ENCODE data around the gene TAS1R3.

TAS1R3 gene

DNA sequence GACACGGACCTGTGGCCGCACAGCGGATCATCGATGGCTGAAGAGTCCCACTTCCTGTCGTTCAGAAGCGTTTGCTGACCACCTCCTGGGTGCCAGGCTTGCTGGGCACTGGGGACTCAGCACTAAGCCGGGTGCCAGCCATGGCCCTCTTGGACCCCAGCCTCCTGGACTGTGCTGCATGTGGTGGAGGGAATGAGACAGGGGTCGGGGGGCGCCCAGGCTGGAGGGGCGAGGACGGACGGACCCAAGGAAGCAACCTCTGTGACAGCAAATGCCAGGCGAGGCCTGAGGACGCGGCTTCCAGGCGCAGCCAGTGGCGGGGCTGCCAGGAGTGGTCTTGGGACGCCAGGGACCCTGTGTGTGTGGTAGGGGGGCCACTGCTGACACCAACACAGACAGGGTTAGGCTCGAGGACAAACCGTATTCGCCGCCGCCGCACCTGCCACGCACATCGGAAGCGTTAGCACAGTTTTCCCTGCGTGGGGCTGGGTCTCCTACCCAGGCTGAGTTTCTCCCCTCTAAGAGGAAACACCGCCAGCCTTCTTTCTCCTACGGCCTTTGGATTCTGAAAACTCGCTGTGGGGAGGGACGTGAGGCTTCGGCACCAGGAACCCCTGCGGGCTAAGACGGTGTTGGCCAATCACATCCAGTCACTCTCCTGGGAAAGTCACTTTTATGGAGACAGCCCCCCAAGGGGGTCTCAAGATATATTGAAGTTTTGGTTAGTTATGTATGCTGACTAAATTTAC lies 30.3 kb downstream of the TAS1R3 start:
- Histone ChIP-seq H3K36me3 (replicated peaks; ENCODE audit: insufficient read depth, low read length) (no peaks in the 10 kb centered on the region), H3K4me1 (ENCODE audit: low read length) (no peaks in the 10 kb centered on the region), H3K9me3 (replicated peaks; ENCODE audit: insufficient read depth, low read length) (no peaks in the 10 kb centered on the region), H2AFZ (ENCODE audit: low read length) (no peak overlapping the region), H3K79me2 (ENCODE audit: low read length) (no peaks in the 10 kb centered on the region), H3K4me2 (ENCODE audit: low read depth, low read length) (no peak overlapping the region), H3K9me2 (replicated peaks; ENCODE audit: insufficient read depth, low read length) (no peaks in the 10 kb centered on the region), H3K27ac (ENCODE audit: low read length) (no peak overlapping the region), H3F3A (ENCODE audit: insufficient read depth, low read length) (no peaks in the 10 kb centered on the region), H3K27me3 (replicated peaks; ENCODE audit: insufficient read depth, low read length) (peaks cover 46% of the 10 kb centered on the region), H3K4me3 (ENCODE audit: low read length) (no peak overlapping the region), H4K20me1 (ENCODE audit: insufficient read depth, low read length) (no peaks in the 10 kb centered on the region), H3K9ac (ENCODE audit: low read length) (no peak overlapping the region)
- no peak for TF ChIP-seq EZH2phosphoT487 (IDR thresholded peaks at IDR 0.05; ENCODE audit: low read length)
- no peak for TF ChIP-seq EZH2 (optimal IDR thresholded peaks at IDR 0.05; ENCODE audit: low read depth, low read length)
- TF ChIP-seq CTCF (IDR thresholded peaks at IDR 0.05; ENCODE audit: low read length), result no peak
- DNase-seq, result no peak

DNA sequence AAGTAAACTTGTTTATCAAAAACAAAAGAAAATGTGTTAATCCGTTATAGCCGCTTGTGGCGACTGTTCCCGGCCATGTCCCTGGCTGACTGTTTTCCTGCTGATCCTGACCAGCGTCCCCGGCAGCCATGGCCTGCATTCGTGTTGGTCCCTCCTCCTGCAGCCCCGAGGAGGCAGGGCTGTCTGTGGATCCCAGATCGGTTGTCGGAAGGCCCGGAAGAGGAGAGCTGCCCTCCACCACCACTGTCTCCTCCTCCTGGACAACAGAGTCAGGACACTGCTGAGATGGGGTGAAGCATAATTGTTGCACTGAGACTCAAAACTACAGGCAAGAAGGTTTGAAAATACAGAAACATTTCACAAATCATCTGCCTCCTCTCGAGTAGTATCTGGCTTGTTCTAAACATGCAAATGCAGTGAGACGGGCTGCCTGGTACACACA lies 30.9 kb downstream of the TAS1R3 start:
- no peaks in the 10 kb centered on the region for H3K9me2 ChIP-seq (replicated peaks; ENCODE audit: insufficient read depth, low read length)
- no peak overlapping the region for H3K9ac ChIP-seq (ENCODE audit: low read length)
- H3K4me3 ChIP-seq (ENCODE audit: low read length), result no peak overlapping the region
- no peak for DNase-seq
- no peaks in the 10 kb centered on the region for H3K36me3 ChIP-seq (replicated peaks; ENCODE audit: insufficient read depth, low read length)
- no peaks in the 10 kb centered on the region for H4K20me1 ChIP-seq (ENCODE audit: insufficient read depth, low read length)
- no peaks in the 10 kb centered on the region for H3K9me3 ChIP-seq (replicated peaks; ENCODE audit: insufficient read depth, low read length)
- H3K27ac ChIP-seq (ENCODE audit: low read length), result no peak overlapping the region
- no peaks in the 10 kb centered on the region for H3K79me2 ChIP-seq (ENCODE audit: low read length)
- H3K4me1 ChIP-seq (ENCODE audit: low read length), result no peaks in the 10 kb centered on the region
- TF ChIP-seq EZH2phosphoT487 (IDR thresholded peaks at IDR 0.05; ENCODE audit: low read length), result no peak
- no peak for TF ChIP-seq EZH2 (optimal IDR thresholded peaks at IDR 0.05; ENCODE audit: low read depth, low read length)
- H2AFZ ChIP-seq (ENCODE audit: low read length), result no peak overlapping the region
- H3K4me2 ChIP-seq (ENCODE audit: low read depth, low read length), result no peak overlapping the region
- peaks cover 46% of the 10 kb centered on the region for H3K27me3 ChIP-seq (replicated peaks; ENCODE audit: insufficient read depth, low read length)
- H3F3A ChIP-seq (ENCODE audit: insufficient read depth, low read length), result no peaks in the 10 kb centered on the region

DNA sequence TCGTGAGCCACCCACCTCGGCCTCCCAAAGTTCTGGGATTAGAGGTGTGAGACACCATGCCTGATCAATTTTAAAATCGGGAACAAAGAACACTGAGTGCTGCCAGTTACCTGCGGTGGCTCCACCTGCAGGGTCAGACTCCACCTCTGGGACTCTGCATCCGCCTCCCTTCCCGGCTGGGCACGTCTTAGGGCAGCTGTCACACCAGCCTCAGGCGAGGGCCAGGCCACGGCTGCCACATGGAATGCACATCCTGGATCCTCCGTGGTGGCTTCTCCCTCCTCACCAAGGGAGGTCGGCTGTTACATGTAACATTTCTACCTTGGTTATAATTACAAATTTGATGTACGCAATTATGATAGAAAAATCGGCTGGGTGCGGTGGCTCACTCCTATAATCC lies 33.2 kb downstream of the TAS1R3 start:
- no peak overlapping the region for H3K4me3 ChIP-seq (ENCODE audit: low read length)
- H3K36me3 ChIP-seq (replicated peaks; ENCODE audit: insufficient read depth, low read length), result no peaks in the 10 kb centered on the region
- H3K9ac ChIP-seq (ENCODE audit: low read length), result no peak overlapping the region
- no peak for DNase-seq
- no peaks in the 10 kb centered on the region for H3K79me2 ChIP-seq (ENCODE audit: low read length)
- H3K27me3 ChIP-seq (replicated peaks; ENCODE audit: insufficient read depth, low read length), result peaks cover 29% of the 10 kb centered on the region
- no peaks in the 10 kb centered on the region for H3K9me3 ChIP-seq (replicated peaks; ENCODE audit: insufficient read depth, low read length)
- no peak overlapping the region for H3K27ac ChIP-seq (ENCODE audit: low read length)
- H3K9me2 ChIP-seq (replicated peaks; ENCODE audit: insufficient read depth, low read length), result no peaks in the 10 kb centered on the region
- H3K4me1 ChIP-seq (ENCODE audit: low read length), result no peaks in the 10 kb centered on the region
- no peak for TF ChIP-seq EZH2 (optimal IDR thresholded peaks at IDR 0.05; ENCODE audit: low read depth, low read length)
- no peak for TF ChIP-seq EZH2phosphoT487 (IDR thresholded peaks at IDR 0.05; ENCODE audit: low read length)
- no peaks in the 10 kb centered on the region for H4K20me1 ChIP-seq (ENCODE audit: insufficient read depth, low read length)
- H2AFZ ChIP-seq (ENCODE audit: low read length), result no peak overlapping the region
- no peak overlapping the region for H3K4me2 ChIP-seq (ENCODE audit: low read depth, low read length)
- H3F3A ChIP-seq (ENCODE audit: insufficient read depth, low read length), result no peaks in the 10 kb centered on the region

- H3K27me3 ChIP-seq (replicated peaks; ENCODE audit: insufficient read depth, low read length), result peaks cover 13% of the 10 kb centered on the region
- H3K79me2 ChIP-seq (ENCODE audit: low read length), result no peaks in the 10 kb centered on the region
- no peaks in the 10 kb centered on the region for H3K9me2 ChIP-seq (replicated peaks; ENCODE audit: insufficient read depth, low read length)
- H3F3A ChIP-seq (ENCODE audit: insufficient read depth, low read length), result no peaks in the 10 kb centered on the region
- H3K4me1 ChIP-seq (ENCODE audit: low read length), result no peaks in the 10 kb centered on the region
- H3K9ac ChIP-seq (ENCODE audit: low read length), result no peak overlapping the region
- H3K4me3 ChIP-seq (ENCODE audit: low read length), result no peak overlapping the region
- no peak overlapping the region for H2AFZ ChIP-seq (ENCODE audit: low read length)
- no peaks in the 10 kb centered on the region for H3K36me3 ChIP-seq (replicated peaks; ENCODE audit: insufficient read depth, low read length)
- H4K20me1 ChIP-seq (ENCODE audit: insufficient read depth, low read length), result no peaks in the 10 kb centered on the region
- no peak overlapping the region for H3K27ac ChIP-seq (ENCODE audit: low read length)
- no peak for DNase-seq
- TF ChIP-seq CTCF (IDR thresholded peaks at IDR 0.05; ENCODE audit: low read length) (no peak), EZH2phosphoT487 (IDR thresholded peaks at IDR 0.05; ENCODE audit: low read length) (no peak), EZH2 (optimal IDR thresholded peaks at IDR 0.05; ENCODE audit: low read depth, low read length) (no peak)
- H3K9me3 ChIP-seq (replicated peaks; ENCODE audit: insufficient read depth, low read length), result no peaks in the 10 kb centered on the region
- H3K4me2 ChIP-seq (ENCODE audit: low read depth, low read length), result no peak overlapping the region
Measured at GRCh38 chr1:1365875-1366698, 35.0 kb downstream of the TAS1R3 start.

Data from MM.1S (cell line).